Activated gamma-delta T cell (primary cell): ENCODE results near the gene ACBD4.

ENCODE experiments used
- DNase-seq: peaks from one replicate; lab custom pipeline; 2025; lab: John Stamatoyannopoulos, UW

ACBD4 gene

GRCh38 chr17:45136846-45137560 lies 1.5 kb downstream of the ACBD4 start:
- no peak for DNase-seq

- DNase-seq = no peak
These were observed 2.2 kb downstream of the ACBD4 start for GRCh38 chr17:45137561-45138305.

- DNase-seq = no peak
These were observed 3.5 kb downstream of the ACBD4 start for GRCh38 chr17:45138911-45139532.

- no peak for DNase-seq
These were observed 4.0 kb downstream of the ACBD4 start for GRCh38 chr17:45139533-45139920.

- DNase-seq = no peak
These were observed 7.7 kb downstream of the ACBD4 start for GRCh38 chr17:45143094-45143670.

- DNase-seq = no peak
These were observed 8.3 kb downstream of the ACBD4 start for GRCh38 chr17:45143767-45144198.

GRCh38 chr17:45144199-45145034 lies 8.9 kb downstream of the ACBD4 start:
- no peak for DNase-seq

- no peak for DNase-seq
These were observed 9.5 kb downstream of the ACBD4 start for GRCh38 chr17:45145035-45145389.

- DNase-seq = no peak
These were observed 10.7 kb downstream of the ACBD4 start for GRCh38 chr17:45146166-45146565.

GRCh38 chr17:45146592-45146889 lies 11.1 kb downstream of the ACBD4 start:
- DNase-seq = no peak

- no peak for DNase-seq
These were observed 11.5 kb downstream of the ACBD4 start for GRCh38 chr17:45146890-45147580.

- peak; percentile 47 for DNase-seq
These were observed 12.2 kb downstream of the ACBD4 start for GRCh38 chr17:45147581-45148182.

- peak; percentile 97 for DNase-seq
These were observed 12.9 kb downstream of the ACBD4 start, which contains the start of gene HEXIM1 for GRCh38 chr17:45148183-45149036. TSS of gene HEXIM1 (plus strand) at chr17:45148475. CDS start at chr17:45149191, 716 bp downstream.

GRCh38 chr17:45149037-45149668 lies 13.7 kb downstream of the ACBD4 start:
- peak; percentile 42 for DNase-seq

- DNase-seq = no peak
These were observed 14.5 kb downstream of the ACBD4 start for GRCh38 chr17:45149669-45150664.

- DNase-seq = no peak
These were observed 15.7 kb downstream of the ACBD4 start for GRCh38 chr17:45150911-45151809.

GRCh38 chr17:45155029-45155428 lies 19.5 kb downstream of the ACBD4 start:
- DNase-seq = no peak
